Gastrocnemius medialis (tissue), 4 donors: Measurements from ENCODE around the gene SRGAP1.

Experiments used
- POLR2A ChIP-seq, 2 donors: fragments of 450-650 bp; IDR thresholded peaks; one replicate each; pipeline ENCODE4 v1.6.1; 2017; ENCODE audit warnings: antibody characterized with exemption in 2 of 2, mild to moderate bottlenecking in 2 of 2, moderate library complexity in 2 of 2
- TF ChIP-seq, protein P1 (sequence below), 5 experiments: fragments of 450-650 bp in 3 of 5; fragments of 200-600 bp in 2 of 5; sonication (generic) in 2 of 5; IDR thresholded peaks in 4 of 5; conservative IDR thresholded peaks in 1 of 5; 1 replicate in 4 of 5; 2 replicates in 1 of 5; pipeline ENCODE4 v1.5.1; 2016 to 2019; ENCODE audit warnings: antibody characterized with exemption in 5 of 5, mild to moderate bottlenecking in 3 of 5, moderate library complexity in 3 of 5

- no peak for TF ChIP-seq POLR2A (IDR thresholded peaks at IDR 0.05)
- TF ChIP-seq, protein P1, sequence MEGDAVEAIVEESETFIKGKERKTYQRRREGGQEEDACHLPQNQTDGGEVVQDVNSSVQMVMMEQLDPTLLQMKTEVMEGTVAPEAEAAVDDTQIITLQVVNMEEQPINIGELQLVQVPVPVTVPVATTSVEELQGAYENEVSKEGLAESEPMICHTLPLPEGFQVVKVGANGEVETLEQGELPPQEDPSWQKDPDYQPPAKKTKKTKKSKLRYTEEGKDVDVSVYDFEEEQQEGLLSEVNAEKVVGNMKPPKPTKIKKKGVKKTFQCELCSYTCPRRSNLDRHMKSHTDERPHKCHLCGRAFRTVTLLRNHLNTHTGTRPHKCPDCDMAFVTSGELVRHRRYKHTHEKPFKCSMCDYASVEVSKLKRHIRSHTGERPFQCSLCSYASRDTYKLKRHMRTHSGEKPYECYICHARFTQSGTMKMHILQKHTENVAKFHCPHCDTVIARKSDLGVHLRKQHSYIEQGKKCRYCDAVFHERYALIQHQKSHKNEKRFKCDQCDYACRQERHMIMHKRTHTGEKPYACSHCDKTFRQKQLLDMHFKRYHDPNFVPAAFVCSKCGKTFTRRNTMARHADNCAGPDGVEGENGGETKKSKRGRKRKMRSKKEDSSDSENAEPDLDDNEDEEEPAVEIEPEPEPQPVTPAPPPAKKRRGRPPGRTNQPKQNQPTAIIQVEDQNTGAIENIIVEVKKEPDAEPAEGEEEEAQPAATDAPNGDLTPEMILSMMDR (IDR thresholded peaks at IDR 0.05 in 4 of 5, conservative IDR thresholded peaks at IDR 0.05 in 1 of 5), result no peak
Measured at GRCh38 chr12:64207453-64207852, 363.0 kb downstream of the SRGAP1 start.
